DLD1 (cell line): ENCODE measurements around the gene NDFIP2.
"Not testable (repeated sequence)": the region's sequence is repeated elsewhere in the genome, so short reads cannot be mapped to it uniquely, and the experiment has no call there.

Experiments used
- in situ Hi-C: cut with HindIII; loops from 2 replicates; pipeline ENCODE4 v1.10.0; 2017; ENCODE audit warnings: low sequenced_read_pairs

Gene NDFIP2

GRCh38 chr13:79582896-79583295 is 101.9 kb downstream of the NDFIP2 start:
- in situ Hi-C loops, result no loop called here

DNA sequence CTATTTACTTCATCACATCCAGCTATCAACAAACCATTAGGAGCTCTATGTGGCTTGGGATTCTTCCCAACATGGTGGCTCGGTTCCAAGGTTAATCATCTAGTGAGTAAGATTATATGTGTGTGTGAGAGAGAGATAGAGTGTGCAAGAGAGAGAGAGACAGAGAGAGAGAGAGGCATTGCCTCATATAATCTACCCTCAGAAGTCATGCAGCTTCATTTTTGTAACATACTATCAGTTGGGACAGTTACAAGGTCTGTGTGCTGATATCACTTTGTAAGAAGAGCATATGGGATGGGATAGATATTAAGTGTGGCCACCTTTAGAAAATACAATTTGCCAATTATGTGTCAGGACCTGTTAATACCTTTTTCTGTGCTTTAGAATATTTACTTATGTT is 104.1 kb downstream of the NDFIP2 start:
- in situ Hi-C loops, result no loop called here

GRCh38 chr13:79589603-79590393 is 108.8 kb downstream of the NDFIP2 start:
- in situ Hi-C loops, result no loop called here

GRCh38 chr13:79590394-79590676 is 109.4 kb downstream of the NDFIP2 start:
- in situ Hi-C loops, result no loop called here

- in situ Hi-C loops, result no loop called here
Observed at GRCh38 chr13:79591493-79591892, 110.5 kb downstream of the NDFIP2 start.

DNA sequence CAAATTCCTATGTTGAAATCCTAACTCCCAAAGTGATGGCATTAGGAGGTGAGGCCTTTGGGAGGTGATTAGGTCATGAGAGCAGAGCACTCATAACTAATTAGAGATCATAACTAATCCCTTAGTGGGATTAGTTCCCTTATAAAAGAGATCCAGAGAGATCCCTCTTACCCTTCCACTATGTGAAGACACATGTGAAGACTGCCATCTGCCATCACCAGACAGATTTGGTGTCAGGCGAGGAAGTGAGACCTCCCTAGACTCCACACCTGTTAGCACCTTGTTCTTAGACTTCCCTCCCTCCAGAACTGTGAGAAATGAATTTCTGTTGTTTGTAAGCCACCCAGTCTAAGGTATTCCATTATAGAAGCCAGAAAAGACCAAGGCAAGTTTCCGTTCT is 112.2 kb downstream of the NDFIP2 start:
- in situ Hi-C loops, result no loop called here

DNA sequence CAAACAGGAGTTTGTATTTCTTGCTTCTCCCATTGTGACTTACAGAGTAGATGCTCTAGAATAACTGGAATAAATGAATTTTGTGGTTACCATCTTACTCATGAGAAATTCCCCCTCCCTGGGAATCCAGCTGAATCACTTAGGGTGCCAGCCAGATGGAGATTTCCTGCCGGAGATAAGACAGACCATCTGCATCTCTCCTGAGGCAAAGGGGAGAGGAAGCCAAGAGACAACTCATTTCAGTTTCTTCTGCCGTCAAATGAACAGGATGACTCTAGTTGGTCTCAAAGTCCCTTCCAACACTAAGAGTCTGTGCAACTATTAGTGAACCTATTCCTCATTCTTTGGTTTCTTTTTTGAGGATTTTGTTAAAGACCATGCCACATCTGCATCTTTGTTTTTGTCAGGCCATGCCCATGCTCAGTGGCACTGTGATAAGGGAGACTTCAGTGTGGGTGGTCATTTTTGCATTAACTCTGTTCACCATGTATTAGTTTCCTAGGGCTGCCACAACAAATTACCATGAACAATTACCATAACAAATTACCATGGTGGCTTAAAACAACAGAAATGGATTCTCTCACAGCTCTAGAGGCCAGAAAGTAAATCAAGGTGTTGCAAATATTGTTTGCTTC is 112.8 kb downstream of the NDFIP2 start:
- in situ Hi-C loops, result no loop called here

DNA sequence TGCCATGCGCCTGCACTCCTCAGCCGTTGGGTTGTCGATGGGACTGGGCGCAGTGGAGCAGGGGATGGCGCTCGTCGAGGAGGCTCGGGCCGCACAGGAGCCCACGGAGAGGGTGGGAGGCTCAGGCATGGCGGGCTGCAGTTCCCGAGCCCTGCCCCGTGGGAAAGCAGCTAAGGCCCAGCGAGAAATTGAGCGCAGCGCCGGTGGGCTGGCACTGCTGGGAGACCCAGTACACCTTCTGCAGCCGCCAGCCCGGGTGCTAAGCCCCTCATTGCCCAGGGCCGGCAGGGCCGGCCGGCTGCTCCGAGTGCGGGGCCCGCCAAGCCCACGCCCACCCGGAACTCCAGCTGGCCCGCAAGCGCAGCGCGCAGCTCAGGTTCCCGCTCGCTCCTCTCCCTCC is 119.2 kb downstream of the NDFIP2 start:
- in situ Hi-C loops, result not testable (repeated sequence)

DNA sequence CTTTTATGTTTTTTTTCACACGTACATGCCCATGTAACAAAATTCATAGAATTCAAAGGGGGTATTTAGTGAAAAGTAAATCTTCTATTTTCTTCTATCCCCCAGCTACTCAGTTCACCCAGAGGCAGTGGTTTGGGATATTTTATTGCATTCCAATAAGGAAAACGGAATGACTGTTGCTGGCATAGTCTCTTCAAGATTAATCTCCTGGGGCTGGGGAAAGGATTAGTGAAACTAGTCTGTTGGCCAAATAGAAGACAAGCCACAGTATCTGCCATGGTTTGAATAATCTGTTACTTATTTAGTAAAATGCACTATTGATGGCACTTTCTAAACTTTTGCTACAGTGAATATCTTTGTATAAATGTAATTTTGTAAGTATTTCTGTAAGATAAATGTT is 122.0 kb downstream of the NDFIP2 start:
- in situ Hi-C loops, result no loop called here

DNA sequence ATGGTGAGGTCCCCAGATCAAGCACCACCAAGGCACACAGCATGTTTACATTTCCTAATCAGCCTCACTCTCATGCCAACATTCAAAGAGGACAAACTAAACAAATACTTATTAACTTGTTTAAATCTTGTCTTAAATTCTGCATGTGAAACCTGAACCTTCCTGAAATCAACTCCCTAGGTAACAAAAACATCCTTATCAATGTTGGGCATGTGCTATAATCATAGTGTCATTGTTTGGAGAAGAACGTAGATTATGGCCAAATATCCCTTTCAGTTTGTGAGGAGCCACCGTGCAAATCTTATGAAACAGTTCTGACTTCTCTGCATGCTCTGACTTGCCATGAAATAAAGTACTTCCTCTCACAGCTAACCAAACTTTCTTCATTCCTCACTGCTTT is 123.8 kb downstream of the NDFIP2 start:
- in situ Hi-C loops, result no loop called here
